Measurements from ENCODE around the gene MBOAT1.

MBOAT1 gene

GRCh38 chr6:20098267-20098876 is 113.9 kb downstream of the MBOAT1 start:
- no peaks in the 10 kb centered on the region for H3K27me3 Mint-ChIP-seq
- H3K4me3 Mint-ChIP-seq, result no peak overlapping the region
- H3K36me3 Mint-ChIP-seq (ENCODE audit: insufficient read depth), result peaks cover 19% of the 10 kb centered on the region
- H3K27ac Mint-ChIP-seq, result no peak overlapping the region
- H3K9me3 Mint-ChIP-seq, result no peaks in the 10 kb centered on the region
- ATAC-seq (replicated peaks), result no peak
- H3K4me1 Mint-ChIP-seq (ENCODE audit: low read depth in 2 of 2), result no peaks in the 10 kb centered on the region
- DNase-seq, result no peak

GRCh38 chr6:20096536-20096935 is 115.7 kb downstream of the MBOAT1 start:
- Mint-ChIP-seq H3K4me3 (no peak overlapping the region), H3K27ac (no peak overlapping the region), H3K4me1 (ENCODE audit: low read depth in 2 of 2) (peaks cover 0 to 2% of the 10 kb centered on the region in 2 donors), H3K36me3 (ENCODE audit: insufficient read depth) (peaks cover 11% of the 10 kb centered on the region), H3K27me3 (no peaks in the 10 kb centered on the region), H3K9me3 (no peaks in the 10 kb centered on the region)
- ATAC-seq (replicated peaks) (no peak), DNase-seq (no peak)

GRCh38 chr6:20095436-20095835 is 116.8 kb downstream of the MBOAT1 start:
- H3K27ac Mint-ChIP-seq, result no peak overlapping the region
- ATAC-seq (replicated peaks), result no peak
- H3K9me3 Mint-ChIP-seq, result no peaks in the 10 kb centered on the region
- H3K36me3 Mint-ChIP-seq (ENCODE audit: insufficient read depth), result peaks cover 4% of the 10 kb centered on the region
- peaks cover 0 to 2% of the 10 kb centered on the region in 2 donors for H3K4me1 Mint-ChIP-seq (ENCODE audit: low read depth in 2 of 2)
- no peaks in the 10 kb centered on the region for H3K27me3 Mint-ChIP-seq
- DNase-seq, result no peak
- no peak overlapping the region for H3K4me3 Mint-ChIP-seq

GRCh38 chr6:20092071-20092566 is 120.2 kb downstream of the MBOAT1 start:
- no peak for ATAC-seq (replicated peaks)
- no peaks in the 10 kb centered on the region for H3K9me3 Mint-ChIP-seq
- peaks cover 0 to 2% of the 10 kb centered on the region in 2 donors for H3K4me1 Mint-ChIP-seq (ENCODE audit: low read depth in 2 of 2)
- peak in 1 of 3 experiments; percentile 2 for DNase-seq
- no peak overlapping the region for H3K4me3 Mint-ChIP-seq
- H3K27ac Mint-ChIP-seq, result no peak overlapping the region
- peaks cover 4% of the 10 kb centered on the region for H3K36me3 Mint-ChIP-seq (ENCODE audit: insufficient read depth)
- no peaks in the 10 kb centered on the region for H3K27me3 Mint-ChIP-seq

GRCh38 chr6:20086992-20087391 is 125.3 kb downstream of the MBOAT1 start:
- DNase-seq (no peak), ATAC-seq (replicated peaks) (no peak)
- Mint-ChIP-seq H3K4me1 (ENCODE audit: low read depth in 2 of 2) (no peaks in the 10 kb centered on the region), H3K27me3 (no peaks in the 10 kb centered on the region), H3K4me3 (no peak overlapping the region), H3K9me3 (no peaks in the 10 kb centered on the region), H3K36me3 (ENCODE audit: insufficient read depth) (no peaks in the 10 kb centered on the region), H3K27ac (no peak overlapping the region)

GRCh38 chr6:20085817-20086216 is 126.5 kb downstream of the MBOAT1 start:
- Mint-ChIP-seq H3K4me1 (ENCODE audit: low read depth in 2 of 2) (no peaks in the 10 kb centered on the region), H3K27ac (no peak overlapping the region), H3K36me3 (ENCODE audit: insufficient read depth) (no peaks in the 10 kb centered on the region), H3K9me3 (no peaks in the 10 kb centered on the region), H3K4me3 (no peak overlapping the region), H3K27me3 (no peaks in the 10 kb centered on the region)
- DNase-seq, result no peak
- ATAC-seq (replicated peaks), result no peak

GRCh38 chr6:20084411-20084810 is 127.9 kb downstream of the MBOAT1 start:
- Mint-ChIP-seq H3K27me3 (peaks cover 0 to 3% of the 10 kb centered on the region in 2 donors), H3K36me3 (ENCODE audit: insufficient read depth) (no peaks in the 10 kb centered on the region), H3K4me1 (ENCODE audit: low read depth in 2 of 2) (no peaks in the 10 kb centered on the region), H3K9me3 (peaks cover 0 to 3% of the 10 kb centered on the region in 2 donors), H3K4me3 (no peak overlapping the region), H3K27ac (no peak overlapping the region)
- ATAC-seq (replicated peaks) (no peak), DNase-seq (no peak)

GRCh38 chr6:20071998-20072397 is 140.3 kb downstream of the MBOAT1 start:
- Mint-ChIP-seq H3K9me3 (peaks cover 0 to 6% of the 10 kb centered on the region in 2 donors), H3K4me3 (no peak overlapping the region), H3K27ac (no peak overlapping the region), H3K4me1 (ENCODE audit: low read depth in 2 of 2) (no peaks in the 10 kb centered on the region), H3K36me3 (ENCODE audit: insufficient read depth) (no peaks in the 10 kb centered on the region), H3K27me3 (peaks cover 40 to 42% of the 10 kb centered on the region in 2 donors)
- ATAC-seq (replicated peaks) (no peak), DNase-seq (no peak)

- Mint-ChIP-seq H3K4me1 (ENCODE audit: low read depth in 2 of 2) (no peaks in the 10 kb centered on the region), H3K9me3 (no peaks in the 10 kb centered on the region), H3K27ac (no peak overlapping the region), H3K27me3 (peaks cover 31% of the 10 kb centered on the region in 2 donors), H3K4me3 (no peak overlapping the region), H3K36me3 (ENCODE audit: insufficient read depth) (no peaks in the 10 kb centered on the region)
- DNase-seq (no peak), ATAC-seq (replicated peaks) (no peak)
Measured at GRCh38 chr6:20070047-20070446, 142.2 kb downstream of the MBOAT1 start.

GRCh38 chr6:20069021-20069522 is 143.2 kb downstream of the MBOAT1 start:
- H3K27ac Mint-ChIP-seq, result no peak overlapping the region
- no peak for ATAC-seq (replicated peaks)
- peaks cover 27 to 30% of the 10 kb centered on the region in 2 donors for H3K27me3 Mint-ChIP-seq
- DNase-seq, result no peak
- no peak overlapping the region for H3K4me3 Mint-ChIP-seq
- H3K4me1 Mint-ChIP-seq (ENCODE audit: low read depth in 2 of 2), result no peaks in the 10 kb centered on the region
- no peaks in the 10 kb centered on the region for H3K36me3 Mint-ChIP-seq (ENCODE audit: insufficient read depth)
- H3K9me3 Mint-ChIP-seq, result no peaks in the 10 kb centered on the region

- Mint-ChIP-seq H3K27me3 (peaks cover 27 to 30% of the 10 kb centered on the region in 2 donors), H3K4me3 (no peak overlapping the region), H3K36me3 (ENCODE audit: insufficient read depth) (no peaks in the 10 kb centered on the region), H3K9me3 (no peaks in the 10 kb centered on the region), H3K4me1 (ENCODE audit: low read depth in 2 of 2) (no peaks in the 10 kb centered on the region), H3K27ac (no peak overlapping the region)
- ATAC-seq (replicated peaks) (no peak), DNase-seq (no peak)
Measured at GRCh38 chr6:20068421-20068988, 143.8 kb downstream of the MBOAT1 start.

GRCh38 chr6:20061952-20062351 is 150.3 kb downstream of the MBOAT1 start:
- Mint-ChIP-seq H3K4me1 (ENCODE audit: low read depth in 2 of 2) (peaks cover 11 to 12% of the 10 kb centered on the region in 2 donors), H3K27me3 (peaks cover 0 to 4% of the 10 kb centered on the region in 2 donors), H3K27ac (peak overlapping the region in 1 of 2 donors; percentile 59), H3K4me3 (no peak overlapping the region), H3K9me3 (no peaks in the 10 kb centered on the region), H3K36me3 (ENCODE audit: insufficient read depth) (peaks cover 3% of the 10 kb centered on the region)
- ATAC-seq (replicated peaks) (no peak), DNase-seq (no peak)

- Mint-ChIP-seq H3K4me3 (no peak overlapping the region), H3K27ac (no peak overlapping the region), H3K4me1 (ENCODE audit: low read depth in 2 of 2) (peaks cover 11 to 12% of the 10 kb centered on the region in 2 donors), H3K27me3 (no peaks in the 10 kb centered on the region), H3K9me3 (no peaks in the 10 kb centered on the region), H3K36me3 (ENCODE audit: insufficient read depth) (peaks cover 5% of the 10 kb centered on the region)
- DNase-seq, result no peak
- ATAC-seq (replicated peaks), result no peak
Measured at GRCh38 chr6:20060252-20060651, 152.0 kb downstream of the MBOAT1 start.

GRCh38 chr6:20058912-20059311 is 153.4 kb downstream of the MBOAT1 start:
- H3K4me1 Mint-ChIP-seq (ENCODE audit: low read depth in 2 of 2), result peaks cover 11 to 12% of the 10 kb centered on the region in 2 donors
- no peak for ATAC-seq (replicated peaks)
- peaks cover 5% of the 10 kb centered on the region for H3K36me3 Mint-ChIP-seq (ENCODE audit: insufficient read depth)
- no peak for DNase-seq
- no peak overlapping the region for H3K4me3 Mint-ChIP-seq
- H3K27ac Mint-ChIP-seq, result no peak overlapping the region
- no peaks in the 10 kb centered on the region for H3K9me3 Mint-ChIP-seq
- no peaks in the 10 kb centered on the region for H3K27me3 Mint-ChIP-seq
